Frontal cortex (tissue), 4 donors: ENCODE measurements around the gene TRPM3. TPM values are rescaled to one million over a fixed set of nuclear protein-coding genes. Genes with fewer than 3 reads are reported as not detected.

Experiments
- DNase-seq, 2 donors: peaks; one replicate each; pipeline ENCODE4 v3.0.0; 2012; ENCODE audit warnings: low spot score in 2 of 2
- FAIRE-seq: peaks from 2 replicates; lab custom pipeline; 2012; peaks lifted over from hg19 to GRCh38; lab: Jason Lieb, UNC
- total RNA-seq: library from RNA; depleted of rRNA; stranded (reverse); fragments of >200 nt; gene quantifications from one replicate; pipeline ENCODE4 v1.2.3, GENCODE V29; 2014
- donor health status: control.
- donor health status: control.
- donor health status: control.

Gene TRPM3
- total RNA-seq, 1 donor from 2014 or later: 18.8 TPM

DNA sequence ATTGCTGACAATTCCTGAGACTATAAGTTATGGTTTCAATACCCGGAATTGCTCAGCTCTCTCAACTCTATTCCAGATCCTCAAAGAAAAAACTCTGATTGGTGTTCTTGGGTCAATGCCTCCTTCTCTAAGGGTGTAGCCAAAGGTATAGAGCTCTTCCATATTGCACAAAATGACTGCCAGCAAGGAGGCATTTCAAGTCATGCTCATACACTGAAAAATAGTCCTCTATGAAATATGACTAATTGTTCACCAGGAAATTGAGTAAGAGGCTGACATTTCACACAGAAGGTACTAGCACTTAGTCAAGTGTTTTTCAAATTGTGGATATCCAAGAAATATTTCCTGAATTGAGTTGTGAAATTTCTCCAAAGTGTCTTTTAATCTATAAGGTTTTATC, 595.9 kb downstream of the TRPM3 start:
- DNase-seq (no peak), FAIRE-seq (no peak)

DNA sequence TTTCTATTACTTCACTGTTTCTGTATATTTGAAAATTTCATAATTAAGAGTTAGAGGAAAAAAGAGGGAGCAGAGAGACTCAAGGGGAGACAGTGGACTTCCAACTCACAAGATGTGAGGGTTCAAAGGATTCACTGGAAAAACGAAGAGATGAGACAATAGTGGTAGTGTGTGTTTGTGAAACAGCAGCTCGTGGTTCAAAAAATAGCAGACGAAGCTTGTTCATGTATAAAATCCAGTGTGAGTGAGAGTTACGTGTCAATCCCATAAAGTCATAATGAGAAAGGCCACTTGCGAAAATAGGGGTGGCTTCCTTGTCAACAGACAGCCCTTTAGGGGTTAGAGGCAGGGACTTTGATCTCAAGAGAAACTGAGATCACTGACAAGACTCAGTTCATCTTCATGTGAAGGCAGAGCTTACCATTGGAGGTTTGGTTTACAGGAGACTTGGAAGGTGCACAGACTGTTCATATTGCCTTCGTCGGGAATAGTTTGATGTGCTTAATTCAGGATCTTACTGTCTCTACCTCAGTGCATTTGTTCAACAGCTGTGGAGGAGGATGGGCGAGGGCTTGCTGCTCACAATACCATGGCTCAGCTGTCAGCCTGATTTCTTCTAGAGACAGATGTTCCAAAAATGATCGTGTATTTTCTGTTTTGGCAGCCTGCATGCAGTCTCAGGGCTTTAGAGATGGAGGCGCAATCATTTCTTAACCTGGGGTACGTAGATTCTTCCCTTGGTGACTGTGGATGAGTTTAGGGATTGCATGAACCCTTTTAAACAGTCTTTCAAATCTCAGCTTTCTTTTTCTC, 601.3 kb downstream of the TRPM3 start:
- no peak for DNase-seq
- no peak for FAIRE-seq

DNA sequence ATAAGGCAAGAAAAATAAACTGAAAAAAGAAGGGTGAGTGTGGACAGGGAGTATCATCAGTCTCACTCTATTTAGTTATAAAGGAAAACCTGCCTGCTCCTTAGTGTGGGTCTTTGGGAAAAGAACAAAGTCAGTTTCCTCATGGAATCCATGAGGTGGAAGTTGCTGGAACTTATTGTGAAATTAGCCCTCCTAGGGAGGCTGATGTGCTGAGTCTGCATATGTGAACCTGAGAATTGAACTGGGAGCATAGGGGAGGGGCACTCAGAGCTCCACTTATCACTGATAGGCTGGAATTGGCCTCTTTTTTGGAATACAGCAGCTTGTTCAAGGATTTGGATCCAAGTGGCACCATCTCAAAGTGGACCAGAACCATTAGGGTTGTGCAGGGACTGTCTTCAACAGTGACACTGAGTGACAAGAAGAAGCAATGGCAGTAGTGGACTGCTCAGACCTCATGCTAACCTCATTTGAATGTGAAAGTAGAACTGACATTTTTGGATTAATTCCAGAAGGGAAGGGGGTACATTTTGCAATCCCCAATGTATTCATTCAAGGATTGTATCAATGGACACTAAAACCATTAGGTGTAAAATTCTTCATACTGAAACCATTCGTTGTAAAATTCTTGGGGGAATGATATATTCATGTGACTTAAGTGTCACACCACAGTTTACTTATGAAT, 603.4 kb downstream of the TRPM3 start:
- DNase-seq (no peak), FAIRE-seq (no peak)

DNA sequence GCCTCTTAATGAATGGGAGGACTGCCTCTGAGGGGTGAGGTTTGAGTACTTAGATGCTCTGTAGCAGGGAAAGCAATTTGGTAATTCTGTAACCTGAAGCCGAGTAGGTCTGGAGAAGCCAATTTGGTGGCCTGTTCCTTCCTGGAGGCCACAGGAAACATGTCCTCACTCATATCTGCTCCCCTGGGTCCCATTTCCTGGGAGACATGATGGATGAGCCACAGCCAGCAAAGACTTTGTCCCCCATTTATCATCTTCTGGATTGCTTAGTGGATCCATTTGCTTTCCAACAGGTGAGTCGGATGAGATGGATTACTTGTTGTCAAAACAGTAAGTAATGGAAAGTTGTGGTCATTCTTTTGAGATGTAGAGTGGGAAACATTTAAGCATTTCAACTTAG, 607.1 kb downstream of the TRPM3 start:
- DNase-seq (no peak), FAIRE-seq (no peak)

DNA sequence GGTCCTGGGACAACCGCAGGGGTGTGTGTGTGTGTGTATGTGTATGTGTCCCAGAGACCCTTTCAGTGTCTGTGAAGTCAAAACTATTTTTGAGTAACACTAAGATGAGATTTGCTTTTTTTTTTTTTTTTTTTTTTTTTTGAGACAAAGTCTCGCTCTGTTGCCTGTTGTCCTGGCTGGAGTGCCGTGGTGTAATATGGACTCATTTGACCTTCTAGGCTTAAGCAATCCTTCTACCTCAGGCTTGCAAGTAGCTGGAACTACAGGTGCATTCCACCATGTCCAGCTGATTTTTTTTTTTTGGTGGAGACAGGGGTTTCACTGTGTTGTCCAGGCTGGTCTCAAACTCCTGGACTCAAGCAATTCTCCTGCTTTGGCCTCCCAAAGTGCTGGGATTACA, 609.6 kb downstream of the TRPM3 start:
- FAIRE-seq (no peak), DNase-seq (no peak)

DNA sequence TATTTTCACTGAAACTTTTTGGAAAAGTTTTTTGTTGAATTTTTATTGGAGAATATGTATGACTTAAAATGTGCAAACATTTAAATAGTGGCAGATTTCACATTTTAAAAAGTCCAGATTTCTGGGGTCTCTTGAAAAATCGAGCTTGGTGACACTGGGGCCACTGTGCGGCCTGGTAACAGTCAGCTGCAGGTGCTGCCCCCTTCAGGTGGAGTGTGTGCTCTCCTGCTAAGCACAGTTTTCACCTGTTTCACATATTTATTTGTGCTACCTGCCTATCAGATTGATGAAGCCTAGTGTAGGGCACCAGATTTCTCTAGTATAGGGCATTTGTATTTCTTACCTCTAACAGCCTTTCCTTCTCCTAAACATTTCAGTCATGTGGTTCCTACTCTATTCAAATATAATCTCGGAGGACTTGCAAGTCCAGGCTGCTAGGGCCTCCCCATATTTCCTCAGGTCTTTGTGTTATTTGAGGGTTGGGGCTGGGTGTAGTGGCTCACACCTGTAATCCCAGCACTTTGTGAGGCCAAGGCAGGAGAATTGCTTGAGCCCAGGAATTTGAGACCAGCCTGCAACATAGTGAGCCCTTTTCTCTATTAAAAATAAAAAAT, 611.2 kb downstream of the TRPM3 start:
- FAIRE-seq: no peak
- no peak for DNase-seq

DNA sequence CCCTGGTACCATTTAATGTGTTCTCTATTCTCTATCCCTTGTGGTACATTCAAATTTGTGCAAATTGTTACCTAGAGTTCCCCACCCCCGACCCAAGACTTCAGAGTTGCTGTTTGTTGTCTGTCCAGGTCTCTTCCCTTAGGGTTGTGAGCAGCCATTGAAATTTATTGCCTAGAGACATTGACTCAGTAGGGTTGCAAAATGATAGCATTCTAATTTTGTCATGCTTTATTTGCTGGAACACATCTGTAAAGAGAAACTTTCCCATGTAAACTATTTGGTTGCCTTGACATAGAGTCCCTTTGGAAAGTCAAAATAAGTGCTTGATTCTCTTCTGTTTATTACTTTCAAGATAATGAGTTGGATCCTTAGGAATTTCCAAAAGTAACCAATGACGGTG, 615.3 kb downstream of the TRPM3 start:
- FAIRE-seq: no peak
- DNase-seq: no peak

DNA sequence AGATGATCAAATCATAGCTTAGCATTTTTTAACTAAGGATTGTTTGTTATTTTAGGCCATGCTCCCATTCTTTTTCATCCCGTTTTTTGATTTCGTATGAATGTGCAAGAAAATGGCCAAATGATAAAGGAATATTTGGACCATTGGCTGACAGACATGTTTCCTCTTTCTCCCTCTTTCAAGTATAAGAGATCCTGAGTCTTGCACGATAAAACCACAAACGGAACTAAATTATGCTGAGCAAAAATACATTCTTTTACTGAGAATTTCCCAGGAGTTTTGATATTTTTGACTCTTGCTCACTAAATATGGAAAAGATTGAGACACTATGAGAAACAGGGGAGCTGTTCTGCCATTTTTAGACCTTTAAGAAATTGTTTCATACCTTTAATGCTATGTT, 616.6 kb downstream of the TRPM3 start:
- FAIRE-seq: no peak

DNA sequence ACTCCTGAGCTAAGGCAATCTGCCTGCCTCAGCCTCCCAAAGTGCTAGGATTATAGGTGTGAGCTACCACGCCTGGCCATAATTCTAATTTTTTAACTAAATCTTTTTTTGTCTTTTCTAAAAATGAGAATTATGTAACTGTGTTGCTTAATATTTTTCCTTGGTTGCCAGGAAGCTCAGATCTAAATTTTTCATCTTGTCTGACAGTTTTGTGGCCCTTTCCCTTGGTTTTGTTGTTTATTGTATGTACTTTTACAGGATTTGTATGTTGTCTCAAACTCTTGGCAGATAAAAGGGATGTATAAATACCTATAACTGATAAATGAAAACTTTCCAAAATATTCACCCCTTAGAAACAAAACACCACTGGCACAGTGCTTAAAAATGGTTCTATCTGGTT, 618.7 kb downstream of the TRPM3 start:
- DNase-seq (no peak), FAIRE-seq (no peak)

More for the DNA sequence above, 616.6 kb downstream of the TRPM3 start:
- DNase-seq: no peak

DNA sequence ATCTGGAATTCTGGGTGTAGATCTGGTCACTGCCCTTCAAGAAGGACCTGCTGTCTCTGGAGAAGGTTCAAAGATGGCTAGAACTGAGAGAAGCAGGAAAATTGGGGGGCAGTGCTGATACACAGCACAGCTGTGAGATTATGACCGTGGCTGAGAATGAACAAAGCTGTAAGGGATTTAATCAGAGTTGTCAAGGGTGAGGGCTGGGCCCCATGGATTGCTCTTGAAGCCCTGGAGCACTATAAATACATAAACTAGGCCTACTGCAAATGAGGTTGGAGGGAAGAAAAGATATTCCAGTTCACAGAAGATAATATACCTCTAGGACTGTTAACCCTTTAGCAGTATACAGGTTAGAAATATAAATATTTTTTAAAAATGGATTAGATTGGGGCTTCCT, 620.6 kb downstream of the TRPM3 start:
- FAIRE-seq (no peak), DNase-seq (no peak)

DNA sequence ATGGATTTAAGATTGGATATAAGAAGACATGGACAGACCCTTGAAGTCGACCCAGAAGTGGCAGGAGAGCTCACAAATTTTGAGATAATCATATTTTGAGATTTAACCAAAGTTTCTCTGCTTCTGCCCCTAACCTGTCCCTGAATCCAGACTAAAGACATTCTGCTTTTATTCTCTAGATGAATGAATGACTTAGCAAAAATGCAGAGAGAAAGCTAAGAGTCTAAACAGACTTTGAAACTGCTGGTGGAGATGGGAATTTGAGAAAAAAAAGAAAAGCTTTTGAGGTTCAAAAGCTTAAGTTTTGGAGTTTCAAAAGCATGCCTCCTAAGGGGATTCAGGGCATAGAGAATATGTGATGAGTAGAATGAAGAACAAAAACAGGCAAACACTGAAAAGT, 621.8 kb downstream of the TRPM3 start:
- FAIRE-seq (no peak), DNase-seq (no peak)

DNA sequence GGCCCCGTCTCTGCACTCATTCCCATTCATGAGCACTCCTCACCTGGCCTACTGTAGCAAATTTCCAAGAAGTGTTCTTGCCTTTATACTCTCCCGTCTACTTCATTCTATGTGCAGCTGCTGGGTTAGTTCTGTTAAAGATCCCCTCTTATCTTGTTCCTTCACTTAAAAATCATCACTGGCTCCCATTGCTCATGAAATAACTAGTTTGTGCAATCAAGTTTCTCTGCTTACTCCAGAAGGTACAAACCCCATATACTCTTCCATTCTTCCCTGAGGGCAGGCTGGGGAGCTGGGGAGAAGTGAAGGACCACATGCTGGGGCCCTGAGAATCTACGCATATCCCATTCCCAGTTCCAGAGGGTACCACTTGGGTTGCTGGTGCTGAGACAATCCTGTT, 622.6 kb downstream of the TRPM3 start:
- FAIRE-seq (no peak), DNase-seq (no peak)

DNA sequence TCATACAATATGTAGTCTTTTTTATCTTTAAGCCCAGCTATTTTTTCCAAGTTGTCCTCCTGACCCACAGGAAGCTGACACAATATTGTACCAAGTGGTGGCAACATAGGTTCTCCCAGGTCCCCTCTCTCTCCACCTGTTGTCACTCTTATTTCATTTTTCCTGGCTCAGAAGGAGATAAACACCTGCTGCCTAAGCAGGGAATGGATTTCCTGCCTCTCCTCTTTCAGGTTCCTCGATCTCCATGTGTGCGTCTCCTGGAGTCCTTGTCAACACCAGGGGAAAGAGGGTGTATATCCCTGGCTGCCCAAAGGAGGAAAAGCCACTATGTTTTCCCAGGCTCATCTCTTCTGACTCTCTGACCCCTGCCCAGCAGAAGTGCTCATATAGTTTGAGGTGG, 625.2 kb downstream of the TRPM3 start:
- no peak for DNase-seq
- FAIRE-seq: no peak

DNA sequence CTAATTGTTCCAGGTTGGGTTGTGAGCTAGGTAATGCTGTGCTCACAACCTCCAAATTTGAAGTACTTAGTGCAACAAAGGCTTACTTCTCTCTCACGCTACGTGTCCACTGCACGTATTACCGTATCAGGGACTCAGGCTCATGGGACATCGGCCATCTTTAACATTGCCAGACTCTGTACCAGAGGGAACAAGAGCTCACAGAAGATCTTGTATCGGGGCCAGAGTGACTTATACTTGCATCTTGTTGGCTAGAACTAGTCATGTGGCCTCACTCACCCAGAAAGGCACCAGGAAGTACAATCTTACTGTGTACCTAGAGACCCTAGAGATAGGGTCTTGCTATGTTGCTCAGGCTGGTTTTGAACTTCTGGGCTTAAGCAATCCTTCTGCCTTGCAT, 625.9 kb downstream of the TRPM3 start:
- FAIRE-seq (no peak), DNase-seq (no peak)

DNA sequence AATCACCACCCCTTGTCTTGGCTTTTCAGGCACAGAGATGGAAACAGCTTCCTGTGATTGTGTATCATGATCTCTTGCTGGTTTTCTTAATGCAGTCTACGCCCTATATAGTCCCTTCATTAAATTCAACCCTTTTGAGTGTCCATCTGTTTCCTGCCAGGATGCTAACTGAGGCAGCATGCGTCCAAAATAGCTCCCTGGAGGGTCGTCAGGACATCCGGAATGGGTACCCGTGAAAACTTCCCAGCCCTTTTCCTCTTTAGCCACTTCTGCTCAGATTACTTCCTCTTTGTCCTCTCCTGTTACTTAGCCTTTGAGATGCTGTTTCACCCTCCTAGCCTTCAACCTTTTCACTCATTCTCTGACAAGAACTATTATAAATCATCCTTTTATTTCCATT, 627.2 kb downstream of the TRPM3 start:
- DNase-seq (no peak), FAIRE-seq (no peak)

DNA sequence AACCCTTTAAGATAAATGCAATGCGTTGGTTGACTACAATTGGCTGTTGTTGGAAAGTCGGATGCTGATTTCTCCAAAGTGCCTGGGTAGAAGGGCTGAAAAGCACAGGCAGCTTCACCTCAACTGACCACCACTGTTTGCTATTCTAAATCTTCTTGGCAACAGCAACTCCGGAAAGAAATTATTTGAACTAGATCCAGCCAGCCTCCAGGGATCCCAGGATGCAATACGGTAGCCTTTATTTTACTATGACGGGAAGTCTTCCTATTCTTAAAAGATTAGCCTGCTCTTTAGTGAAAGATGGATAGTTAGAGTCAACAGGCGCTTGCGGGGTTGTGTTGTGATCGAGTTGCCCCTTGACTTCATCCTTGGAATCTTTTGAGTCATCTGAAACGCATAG, 628.4 kb downstream of the TRPM3 start:
- DNase-seq (no peak), FAIRE-seq (no peak)

DNA sequence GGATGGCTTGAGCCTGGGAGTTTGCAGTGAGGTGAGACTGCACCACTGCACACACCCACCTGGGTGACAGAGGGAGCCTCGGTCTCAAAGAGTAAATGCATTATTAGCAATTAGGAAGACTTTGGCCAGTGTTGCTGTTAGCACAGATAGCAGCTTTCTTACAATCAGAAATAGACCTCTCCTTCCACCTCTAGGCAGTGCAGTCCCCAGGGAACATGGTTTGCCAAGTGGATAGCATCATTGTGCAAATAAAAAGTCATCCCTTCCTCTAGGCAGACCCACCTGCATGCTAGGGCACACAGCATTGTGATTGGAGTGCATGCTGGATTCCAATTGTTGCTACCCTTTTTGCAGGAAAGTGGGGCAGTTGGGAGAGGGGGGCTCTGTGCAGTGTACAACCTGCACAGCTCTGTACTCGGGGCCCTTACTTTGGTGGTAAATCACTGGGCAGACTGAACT, 629.1 kb downstream of the TRPM3 start:
- DNase-seq (no peak), FAIRE-seq (no peak)

DNA sequence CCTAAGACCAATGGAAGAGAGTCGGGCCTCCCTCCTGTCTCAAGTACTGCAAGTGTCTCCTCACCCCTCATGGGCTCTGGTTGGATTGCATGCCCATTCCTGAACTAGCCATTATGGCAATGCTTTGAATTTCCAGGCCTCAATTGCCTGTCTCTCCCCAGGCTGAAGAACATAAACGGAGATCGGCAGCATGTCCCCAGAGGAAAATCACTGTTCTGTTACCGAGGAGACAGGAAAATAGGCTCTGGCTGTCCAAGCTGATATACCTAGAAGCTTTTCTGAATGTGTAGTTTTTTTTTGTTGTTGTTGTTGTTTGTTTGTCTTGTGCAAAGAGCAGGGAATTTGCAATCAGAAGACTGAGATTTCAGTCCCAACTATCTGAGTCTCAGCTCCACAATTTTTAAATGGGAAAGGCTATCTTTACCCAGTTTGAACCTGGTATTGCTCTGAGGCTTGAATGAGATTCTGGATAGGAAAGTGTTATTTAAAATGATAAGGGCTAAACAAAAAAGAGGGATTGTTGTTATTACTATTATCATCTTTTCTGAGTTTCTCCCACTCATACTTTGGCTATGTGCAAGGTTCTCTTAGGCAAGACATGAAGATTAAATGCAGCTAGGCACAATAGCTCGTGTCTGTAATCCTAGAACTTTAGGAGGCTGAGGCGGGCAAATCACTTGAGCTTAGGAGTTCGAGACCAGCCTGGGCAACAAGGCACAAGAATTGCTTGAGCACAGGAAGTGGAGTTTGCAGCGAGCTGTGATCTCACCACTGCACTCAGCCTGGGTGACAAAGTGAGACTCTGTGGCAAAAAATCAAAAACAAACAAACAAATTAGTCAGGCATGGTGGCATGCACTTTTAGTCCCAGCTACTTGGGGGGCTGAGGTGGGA, 629.7 kb downstream of the TRPM3 start:
- FAIRE-seq (no peak), DNase-seq (no peak)

DNA sequence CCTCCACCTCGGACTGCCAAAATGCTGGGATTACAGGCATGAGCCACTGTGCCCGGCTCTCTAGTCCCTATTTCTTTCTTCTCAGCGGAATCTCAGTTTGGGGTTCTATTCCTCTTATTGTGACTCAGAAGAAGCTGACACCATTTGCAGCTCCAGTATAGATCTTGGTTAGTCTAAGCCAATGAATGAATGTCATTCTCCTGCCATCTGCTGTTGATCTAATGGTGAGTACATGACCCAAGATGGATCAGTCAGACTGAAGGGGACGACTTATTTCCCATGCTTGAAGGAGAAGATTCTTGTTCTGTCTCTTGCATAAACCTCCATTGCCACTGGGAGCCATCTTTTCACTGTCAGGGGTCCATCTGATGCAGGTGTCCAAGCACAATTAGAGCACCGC, 630.9 kb downstream of the TRPM3 start:
- DNase-seq: no peak
- no peak for FAIRE-seq

DNA sequence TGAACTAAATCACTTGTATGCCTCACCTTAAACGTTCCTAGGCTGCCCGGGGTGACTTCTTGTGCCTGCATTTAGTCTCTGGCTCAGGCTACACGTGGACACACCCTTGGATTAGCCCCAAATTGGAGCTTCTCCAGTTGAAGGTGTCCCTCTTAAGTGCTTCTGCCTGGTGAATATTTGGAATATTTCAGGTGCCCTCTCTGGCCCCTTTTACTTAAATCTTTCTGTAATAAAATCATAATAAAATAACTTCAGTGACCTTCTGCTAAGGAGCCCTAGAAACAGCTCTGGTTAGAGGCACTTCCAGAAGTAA, 632.7 kb downstream of the TRPM3 start:
- no peak for DNase-seq

More for the DNA sequence above, 632.7 kb downstream of the TRPM3 start:
- FAIRE-seq: no peak
